Coronary artery (tissue), 2 donors: ENCODE data around the gene AK8.

Source experiments
- DNase-seq: peaks from one replicate; pipeline ENCODE4 v3.0.0-alpha.2; 2017; ENCODE audit warnings: low spot score
- H3K27ac ChIP-seq, 2 donors: fragments of 200-600 bp; sonication (generic); one replicate each; pipeline ENCODE4 v1.5.1; 2016 to 2019
- H3K4me3 ChIP-seq: fragments of 200-600 bp; sonication (generic); 2 replicates; pipeline ENCODE4 v1.5.1; 2016; ENCODE audit warnings: mild to moderate bottlenecking, moderate library complexity
- CTCF ChIP-seq: fragments of 200-600 bp; sonication (generic); IDR thresholded peaks from one replicate; pipeline ENCODE4 v1.5.1; 2019; ENCODE audit warnings: antibody characterized with exemption

AK8 gene

DNA sequence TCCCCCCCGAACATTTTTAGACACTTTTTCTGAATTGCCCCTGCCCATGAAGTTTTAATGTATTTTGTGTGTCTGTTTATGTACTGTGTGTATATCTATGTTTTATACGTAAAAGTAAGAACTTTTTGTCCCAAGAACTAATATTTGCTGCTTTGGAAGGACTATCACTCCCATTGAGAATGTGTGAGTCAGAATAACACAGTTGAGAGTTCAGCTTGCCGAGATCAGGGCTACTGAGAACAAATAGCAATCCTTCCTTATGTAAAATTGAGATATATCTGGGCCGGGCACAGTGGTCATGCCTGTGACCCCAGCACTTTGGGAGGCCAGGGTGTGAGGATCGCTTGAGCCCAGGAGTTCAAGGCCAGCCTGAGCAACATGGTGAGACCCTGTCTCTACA is 196.5 kb downstream of the AK8 start:
- DNase-seq: no peak

DNA sequence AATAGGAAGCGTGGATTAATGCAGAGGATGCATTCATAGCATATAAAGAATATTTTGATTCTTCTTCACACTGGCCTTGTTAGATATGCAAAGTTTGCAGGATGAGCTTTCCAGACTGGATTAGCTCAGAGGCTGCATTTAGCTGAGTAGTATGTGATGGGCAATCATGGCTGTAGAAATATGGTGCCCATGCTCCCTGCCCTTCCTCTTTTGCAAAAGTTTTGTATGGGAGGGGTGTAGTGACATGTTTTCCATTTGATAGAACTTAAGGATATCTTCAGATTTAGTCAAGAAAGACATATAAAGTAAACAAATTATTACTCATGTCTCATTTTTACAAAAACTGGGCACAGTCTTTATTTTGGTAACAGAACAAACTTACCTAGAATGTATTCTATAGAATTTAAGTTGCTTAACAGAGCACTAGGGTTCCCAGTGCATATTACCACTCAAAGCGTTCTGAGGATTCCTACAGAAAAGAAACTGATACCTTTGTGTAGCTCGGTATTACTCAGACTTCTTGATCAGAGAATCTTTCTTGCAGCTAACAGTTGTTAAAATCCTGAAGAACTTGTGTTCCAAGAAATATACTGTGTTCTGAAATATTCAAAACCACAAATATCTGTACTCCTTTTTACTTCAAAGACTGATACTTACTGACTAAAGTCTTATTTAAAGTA is 198.0 kb downstream of the AK8 start:
- DNase-seq: no peak
- no peak for TF ChIP-seq CTCF
- Histone ChIP-seq H3K27ac (no peak overlapping the region), H3K4me3 (no peak overlapping the region)

More for the DNA sequence above, 196.5 kb downstream of the AK8 start:
- no peak for TF ChIP-seq CTCF
- Histone ChIP-seq H3K4me3 (no peak overlapping the region), H3K27ac (no peak overlapping the region)

DNA sequence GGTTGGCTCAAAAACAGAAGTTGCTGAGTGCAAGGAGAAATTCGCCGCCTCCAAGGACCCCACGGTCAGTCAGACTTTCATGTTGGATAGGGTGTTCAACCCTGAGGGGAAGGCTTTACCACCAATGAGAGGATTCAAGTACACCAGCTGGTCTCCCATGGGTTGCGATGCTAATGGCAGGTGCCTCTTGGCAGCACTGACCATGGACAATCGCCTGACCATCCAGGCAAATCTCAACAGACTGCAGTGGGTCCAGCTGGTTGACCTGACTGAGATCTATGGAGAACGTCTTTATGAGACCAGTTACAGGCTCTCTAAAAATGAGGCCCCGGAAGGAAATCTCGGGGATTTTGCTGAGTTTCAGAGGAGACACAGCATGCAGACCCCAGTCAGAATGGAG is 200.1 kb downstream of the AK8 start:
- TF ChIP-seq CTCF: no peak
- Histone ChIP-seq H3K27ac (no peak overlapping the region), H3K4me3 (no peak overlapping the region)
- no peak for DNase-seq
